Right lobe of liver (tissue), 6 donors: ENCODE data around the gene ZNF512. TPM values are rescaled to one million over a fixed set of nuclear protein-coding genes. Genes with fewer than 3 reads are reported as not detected.

ENCODE experiments used
- ATAC-seq, 4 donors: fragments of 200-7000 bp; cut with Tn5 transposase; one replicate each; pipeline ENCODE4 v1.9.1; 2020; ENCODE audit warnings: mild to moderate bottlenecking in 4 of 4, moderate library complexity in 4 of 4
- DNase-seq, 3 donors: peaks; one replicate each; pipeline ENCODE4 v3.0.0-alpha.2; 2020
- H3K27ac ChIP-seq, 3 donors: fragments of 200-600 bp; one replicate each; pipeline ENCODE4 v1.8.0; 2022
- H3K27me3 ChIP-seq, 2 donors: fragments of 200-600 bp; one replicate each; pipeline ENCODE4 v1.8.0; 2022
- H3K36me3 ChIP-seq, 4 donors: fragments of 200-600 bp; sonication (generic) in 1 of 4; one replicate each; pipeline versions ENCODE4 v1.5.1 to v1.8.0; 2017 to 2022; ENCODE audit warnings: control low read depth in 1 of 4
- H3K4me1 ChIP-seq, 4 donors: fragments of 200-600 bp; sonication (generic) in 1 of 4; one replicate each; pipeline versions ENCODE4 v1.5.1 to v1.8.0; 2017 to 2022; ENCODE audit warnings: control low read depth in 1 of 4
- H3K4me3 ChIP-seq, 3 donors: fragments of 200-600 bp; one replicate each; pipeline ENCODE4 v1.8.0; 2022
- H3K9me3 ChIP-seq, 4 donors: fragments of 200-600 bp; sonication (generic) in 1 of 4; one replicate each; pipeline versions ENCODE4 v1.5.1 to v1.8.0; 2017 to 2022; ENCODE audit warnings: control low read depth in 1 of 4
- CTCF ChIP-seq, 4 donors: fragments of 200-600 bp in 3 of 4; fragments of 450-650 bp in 1 of 4; IDR thresholded peaks; one replicate each; pipeline versions ENCODE4 v1.5.1 to v1.8.0; 2016 to 2022; ENCODE audit warnings: antibody characterized with exemption in 4 of 4, mild to moderate bottlenecking in 2 of 4
- POLR2A ChIP-seq: fragments of 450-650 bp; IDR thresholded peaks from one replicate; pipeline ENCODE4 v1.6.1; 2017; ENCODE audit warnings: antibody characterized with exemption, mild to moderate bottlenecking
- WGBS: methylation state at CpG from one replicate; pipeline ENCODE4 v1.1.6; 2018; ENCODE audit warnings: low coverage, low lambda C conversion rate; ENCODE audit not compliant: insufficient coverage; ENCODE audit errors: missing lambda C conversion rate; 5-methylcytosine and 5-hydroxymethylcytosine counted together
- intact Hi-C, 2 donors: fragments of 100-400 bp; cut with DNase I; formaldehyde crosslinking; loops; one replicate each; pipeline versions ENCODE4 v1.11.2 to v1.14.1; 2022
- total RNA-seq, 6 experiments: library from RNA; depleted of rRNA in 2 of 6; stranded (reverse); fragments of >200 nt in 2 of 6; fragmentation: NEBNext Ultra II Directional in 3 of 6; extraction: Animal tissue kit (Norgen Biotek cat#: 25700) in 3 of 6; gene quantifications; one replicate each; pipeline versions ENCODE4 v1.1.0 to v1.2.4, GENCODE V29; 2016 to 2023
- donor health status: DM: no; HTN: yes; CAD: no.
- donor health status: DM: no; HTN: no; CAD: no.
- donor health status: DM: no; HTN: no; CAD: no.
- donor health status: DM: no; HTN: yes; CAD: no.
- donor health status: DM: no; HTN: yes; CAD: no.

The ZNF512 gene
- total RNA-seq, 6 experiments from 2014 or later, result 5.5 to 13.4 (median 6.8) TPM

GRCh38 chr2:27559228-27559627 is 23.6 kb upstream of the ZNF512 start:
- ATAC-seq (no peak), DNase-seq (no peak)
- H3K27ac ChIP-seq, result no peak overlapping the region
- intact Hi-C loops, result no loop called here
- no peaks in the 10 kb centered on the region for H3K36me3 ChIP-seq
- H3K4me3 ChIP-seq, result no peak overlapping the region
- H3K27me3 ChIP-seq, result no peaks in the 10 kb centered on the region
- H3K9me3 ChIP-seq, result no peaks in the 10 kb centered on the region
- H3K4me1 ChIP-seq, result no peaks in the 10 kb centered on the region
- TF ChIP-seq CTCF (IDR thresholded peaks at IDR 0.05) (no peak), POLR2A (no peak)
- WGBS, result 60% methylated on average over 1 of the region's 2 CpGs

- H3K27me3 ChIP-seq, result no peaks in the 10 kb centered on the region
- no peaks in the 10 kb centered on the region for H3K9me3 ChIP-seq
- no peaks in the 10 kb centered on the region for H3K4me1 ChIP-seq
- no peaks in the 10 kb centered on the region for H3K36me3 ChIP-seq
- no peak for TF ChIP-seq CTCF (IDR thresholded peaks at IDR 0.05)
- TF ChIP-seq POLR2A, result no peak
- H3K4me3 ChIP-seq, result no peak overlapping the region
- 60% methylated on average over 2 of the region's 2 CpGs for whole genome bisulfite sequencing
- DNase-seq (no peak), ATAC-seq (no peak)
- intact Hi-C loops, result no loop called here
- H3K27ac ChIP-seq, result no peak overlapping the region
Observed at GRCh38 chr2:27561060-27561459, 21.8 kb upstream of the ZNF512 start.

GRCh38 chr2:27566628-27567027 is 16.2 kb upstream of the ZNF512 start:
- TF ChIP-seq CTCF (IDR thresholded peaks at IDR 0.05) (no peak), POLR2A (no peak)
- H3K4me3 ChIP-seq, result no peak overlapping the region
- no peaks in the 10 kb centered on the region for H3K9me3 ChIP-seq
- H3K27ac ChIP-seq, result no peak overlapping the region
- H3K4me1 ChIP-seq, result no peaks in the 10 kb centered on the region
- intact Hi-C loops, result no loop called here
- DNase-seq (no peak), ATAC-seq (no peak)
- no peaks in the 10 kb centered on the region for H3K36me3 ChIP-seq
- WGBS, result 61% methylated on average over 2 of the region's 2 CpGs
- no peaks in the 10 kb centered on the region for H3K27me3 ChIP-seq

- no peak for DNase-seq
- TF ChIP-seq POLR2A, result no peak
- no peak for TF ChIP-seq CTCF (IDR thresholded peaks at IDR 0.05)
- intact Hi-C loops, result no loop called here
- no peak for ATAC-seq
- Histone ChIP-seq H3K4me3 (no peak overlapping the region), H3K36me3 (no peaks in the 10 kb centered on the region), H3K27ac (no peak overlapping the region), H3K4me1 (no peaks in the 10 kb centered on the region), H3K27me3 (no peaks in the 10 kb centered on the region), H3K9me3 (peaks cover 0 to 9% (median 2%) of the 10 kb centered on the region in 4 donors)
- WGBS, result 40% methylated on average over 2 of the region's 2 CpGs
Observed at GRCh38 chr2:27569398-27569797, 13.4 kb upstream of the ZNF512 start.

- DNase-seq (no peak), ATAC-seq (no peak)
- Histone ChIP-seq H3K9me3 (peaks cover 0 to 13% (median 3%) of the 10 kb centered on the region in 4 donors), H3K27me3 (no peaks in the 10 kb centered on the region), H3K36me3 (no peaks in the 10 kb centered on the region), H3K27ac (no peak overlapping the region), H3K4me3 (no peak overlapping the region), H3K4me1 (no peaks in the 10 kb centered on the region)
- intact Hi-C loops, result no loop called here
- TF ChIP-seq CTCF (IDR thresholded peaks at IDR 0.05) (no peak), POLR2A (no peak)
- 56% methylated on average over 2 of the region's 3 CpGs for WGBS
Observed at GRCh38 chr2:27571197-27571596, 11.6 kb upstream of the ZNF512 start.
